Fibroblast of the conjunctiva (primary cell): Measurements from ENCODE around the gene APBA2.

ENCODE experiments used
- DNase-seq: peaks from one replicate; pipeline ENCODE4 v3.0.0-alpha.2; 2010; ENCODE audit warnings: low read depth

The APBA2 gene

GRCh38 chr15:29086891-29087290, 201.1 kb downstream of the APBA2 start:
- no peak for DNase-seq

GRCh38 chr15:29087521-29088285, 201.9 kb downstream of the APBA2 start:
- DNase-seq: no peak

GRCh38 chr15:29088666-29089065, 202.9 kb downstream of the APBA2 start:
- no peak for DNase-seq

GRCh38 chr15:29089731-29090616, 204.2 kb downstream of the APBA2 start:
- DNase-seq: no peak

GRCh38 chr15:29090617-29091466, 205.1 kb downstream of the APBA2 start:
- no peak for DNase-seq

GRCh38 chr15:29091666-29092065, 205.9 kb downstream of the APBA2 start:
- DNase-seq: no peak

- no peak for DNase-seq
Measured at GRCh38 chr15:29092376-29093064, 206.7 kb downstream of the APBA2 start.

GRCh38 chr15:29093065-29093435, 207.3 kb downstream of the APBA2 start:
- no peak for DNase-seq

GRCh38 chr15:29093696-29094343, 208.0 kb downstream of the APBA2 start:
- no peak for DNase-seq

GRCh38 chr15:29094711-29095110, 208.9 kb downstream of the APBA2 start:
- no peak for DNase-seq

GRCh38 chr15:29095746-29096145, 210.0 kb downstream of the APBA2 start:
- DNase-seq: no peak

- no peak for DNase-seq
Measured at GRCh38 chr15:29097168-29097567, 211.4 kb downstream of the APBA2 start.

GRCh38 chr15:29097971-29098370, 212.2 kb downstream of the APBA2 start:
- no peak for DNase-seq

- no peak for DNase-seq
Measured at GRCh38 chr15:29098652-29099051, 212.9 kb downstream of the APBA2 start.

- DNase-seq: no peak
Measured at GRCh38 chr15:29099131-29099880, 213.5 kb downstream of the APBA2 start.

GRCh38 chr15:29100486-29101000, 214.8 kb downstream of the APBA2 start:
- no peak for DNase-seq

- DNase-seq: no peak
Measured at GRCh38 chr15:29101491-29101890, 215.7 kb downstream of the APBA2 start.

GRCh38 chr15:29102173-29102794, 216.5 kb downstream of the APBA2 start:
- peak; percentile 33 for DNase-seq

- DNase-seq: no peak
Measured at GRCh38 chr15:29102911-29103823, 217.4 kb downstream of the APBA2 start.
